H54 (cell line): ENCODE results near the gene KIF22.

Experiments used
- DNase-seq: peaks from one replicate; pipeline ENCODE4 v3.0.0; 2011; ENCODE audit warnings: low spot score, mixed read lengths; ENCODE audit not compliant: insufficient read length
- FAIRE-seq: peaks from 3 replicates; lab custom pipeline; 2011; peaks lifted over from hg19 to GRCh38; lab: Jason Lieb, UNC
- POLR2A ChIP-seq: IDR thresholded peaks from 2 replicates; pipeline ENCODE4 v1.6.1; 2011; ENCODE audit warnings: low read depth, mild to moderate bottlenecking, low read length

The KIF22 gene

DNA sequence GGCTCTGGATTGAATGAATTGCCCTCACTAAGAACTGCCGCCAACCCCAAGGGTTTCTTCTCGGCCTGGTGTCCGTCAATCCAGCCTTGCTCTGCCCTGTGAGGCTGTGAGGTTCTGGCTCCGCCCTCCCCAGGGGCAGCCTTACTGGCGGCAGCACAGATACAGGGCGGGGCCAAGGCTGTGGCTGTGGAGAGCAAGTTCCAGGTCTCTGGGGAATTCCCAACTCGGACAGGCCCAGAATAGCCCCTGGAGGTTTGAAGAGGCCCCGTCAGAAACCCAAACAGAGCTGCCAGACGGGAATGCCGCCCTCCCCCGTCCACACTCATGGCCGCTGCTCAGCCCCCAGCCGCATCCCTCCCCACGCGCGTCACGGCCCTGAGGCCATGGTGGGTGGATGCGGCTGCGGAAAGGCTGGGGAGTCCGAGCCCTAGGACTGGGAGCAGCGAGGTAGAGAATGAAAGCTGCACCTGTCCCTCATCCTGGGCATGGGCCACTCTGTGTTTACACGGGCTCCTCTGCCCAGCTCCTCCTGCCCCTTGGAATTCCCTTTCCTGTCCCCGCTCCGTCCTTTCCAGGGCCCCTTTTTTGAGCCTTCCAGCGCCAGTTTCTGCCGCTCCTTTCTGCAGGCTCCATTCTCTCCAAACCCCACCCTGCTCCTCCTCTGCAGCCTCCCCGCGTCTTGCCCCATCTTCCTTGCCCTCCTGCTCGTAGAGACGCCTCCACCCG is 20.8 kb downstream of the KIF22 start:
- DNase-seq: peak; percentile 94
- peak; percentile 67 for TF ChIP-seq POLR2A
- peak; percentile 73 for FAIRE-seq

DNA sequence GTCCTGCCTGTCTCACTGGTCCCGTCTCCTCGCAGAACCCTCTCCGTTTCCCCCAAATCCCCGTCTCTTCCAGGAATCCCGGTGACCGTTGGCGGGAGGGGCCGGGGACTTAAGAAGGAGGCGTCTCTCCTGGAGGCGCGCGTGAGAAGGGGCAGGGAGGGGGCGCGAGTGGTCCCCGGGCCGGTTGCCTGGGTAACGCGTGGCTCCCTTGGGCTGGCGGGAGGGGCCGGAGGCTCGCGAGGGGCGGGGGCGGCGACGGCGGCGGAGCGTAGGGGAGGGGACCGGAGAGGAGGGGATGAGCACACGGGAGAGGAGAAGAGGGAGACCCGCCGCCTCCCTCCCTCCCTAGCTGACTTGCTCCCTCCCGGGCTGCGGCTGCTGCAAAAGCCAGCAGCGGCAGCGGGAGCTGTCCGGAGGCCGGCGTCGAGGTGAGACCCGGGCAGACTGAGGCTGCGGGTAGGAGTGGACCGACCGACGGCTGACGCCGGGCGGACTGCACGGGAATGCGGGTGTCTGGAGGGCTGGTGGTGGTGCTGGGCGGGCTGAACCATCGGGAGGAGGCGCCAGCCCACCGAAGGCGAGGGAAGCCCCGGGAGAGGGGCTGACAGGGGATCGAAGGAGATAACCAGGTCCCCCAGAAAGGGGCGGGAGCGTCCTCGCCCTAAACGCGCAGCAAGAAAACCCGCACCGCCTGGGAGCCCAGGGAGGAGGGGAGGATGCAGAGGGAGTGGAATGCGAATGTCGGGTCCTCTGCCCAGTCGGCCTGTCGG is 21.5 kb downstream of the KIF22 start, which contains the start of gene PRRT2:
Gene PRRT2 (plus strand): TSS at position 298 of the 770 bp plus-strand sequence. CDS start 862 bp downstream, outside the sequence.
- TF ChIP-seq POLR2A: peak; percentile 46
- DNase-seq: no peak
- no peak for FAIRE-seq

DNA sequence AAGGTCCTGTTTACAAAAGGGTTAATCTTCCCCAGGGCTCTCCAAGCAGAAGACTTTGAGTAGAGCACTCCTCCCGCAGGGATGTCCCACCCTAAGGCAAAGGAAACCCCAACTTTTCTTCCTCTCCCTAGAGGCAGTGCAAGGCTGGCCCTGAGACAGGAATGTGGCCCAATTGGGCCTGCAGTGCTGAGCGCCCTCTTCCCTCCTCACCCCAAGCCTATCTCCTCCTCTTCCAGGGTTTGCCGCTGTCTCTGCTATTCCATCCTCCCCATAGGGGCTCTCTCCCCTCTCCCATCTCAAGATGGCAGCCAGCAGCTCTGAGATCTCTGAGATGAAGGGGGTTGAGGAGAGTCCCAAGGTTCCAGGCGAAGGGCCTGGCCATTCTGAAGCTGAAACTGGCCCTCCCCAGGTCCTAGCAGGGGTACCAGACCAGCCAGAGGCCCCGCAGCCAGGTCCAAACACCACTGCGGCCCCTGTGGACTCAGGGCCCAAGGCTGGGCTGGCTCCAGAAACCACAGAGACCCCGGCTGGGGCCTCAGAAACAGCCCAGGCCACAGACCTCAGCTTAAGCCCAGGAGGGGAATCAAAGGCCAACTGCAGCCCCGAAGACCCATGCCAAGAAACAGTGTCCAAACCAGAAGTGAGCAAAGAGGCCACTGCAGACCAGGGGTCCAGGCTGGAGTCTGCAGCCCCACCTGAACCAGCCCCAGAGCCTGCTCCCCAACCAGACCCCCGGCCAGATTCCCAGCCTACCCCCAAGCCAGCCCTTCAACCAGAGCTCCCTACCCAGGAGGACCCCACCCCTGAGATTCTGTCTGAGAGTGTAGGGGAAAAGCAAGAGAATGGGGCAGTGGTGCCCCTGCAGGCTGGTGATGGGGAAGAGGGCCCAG is 22.4 kb downstream of the KIF22 start:
- FAIRE-seq: no peak

DNA sequence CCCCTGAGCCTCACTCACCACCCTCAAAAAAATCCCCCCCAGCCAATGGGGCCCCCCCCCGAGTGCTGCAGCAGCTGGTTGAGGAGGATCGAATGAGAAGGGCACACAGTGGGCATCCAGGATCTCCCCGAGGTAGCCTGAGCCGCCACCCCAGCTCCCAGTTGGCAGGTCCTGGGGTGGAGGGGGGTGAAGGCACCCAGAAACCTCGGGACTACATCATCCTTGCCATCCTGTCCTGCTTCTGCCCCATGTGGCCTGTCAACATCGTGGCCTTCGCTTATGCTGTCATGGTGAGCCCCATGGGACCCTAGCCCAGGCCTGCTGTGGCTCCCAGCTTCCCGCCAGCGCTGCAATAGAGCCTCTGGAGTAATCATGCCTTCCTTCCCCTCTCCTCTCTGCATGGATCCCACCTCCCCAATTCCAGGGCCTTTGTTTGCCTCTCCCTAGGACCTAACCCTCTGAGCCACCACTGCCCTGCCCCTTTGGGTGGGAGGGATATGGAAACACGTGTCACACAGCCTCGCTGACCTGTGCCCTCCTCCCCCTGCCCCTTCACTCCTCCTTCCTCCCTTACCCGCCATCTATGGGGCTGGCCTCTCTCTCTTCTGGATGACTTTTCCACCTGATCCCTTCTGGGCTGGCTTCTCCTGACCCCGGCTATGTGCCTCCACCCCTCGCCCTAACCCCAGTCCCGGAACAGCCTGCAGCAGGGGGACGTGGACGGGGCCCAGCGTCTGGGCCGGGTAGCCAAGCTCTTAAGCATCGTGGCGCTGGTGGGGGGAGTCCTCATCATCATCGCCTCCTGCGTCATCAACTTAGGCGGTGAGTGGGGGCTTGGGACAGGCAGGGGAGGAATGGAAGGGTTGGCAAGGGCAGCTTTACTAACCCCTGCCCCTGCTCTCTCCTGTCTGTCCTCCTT is 23.4 kb downstream of the KIF22 start:
- TF ChIP-seq POLR2A: no peak
- no peak for FAIRE-seq

More for the DNA sequence above, 22.4 kb downstream of the KIF22 start:
- no peak for DNase-seq
- no peak for TF ChIP-seq POLR2A

GRCh38 chr16:29814592-29814991 is 24.0 kb downstream of the KIF22 start:
- DNase-seq (no peak), FAIRE-seq (no peak)
- TF ChIP-seq POLR2A: no peak

More for the DNA sequence above, 23.4 kb downstream of the KIF22 start:
- no peak for DNase-seq

- TF ChIP-seq POLR2A: 0 out of 2 replicates have a peak, but pooled peaks have one; percentile 15
- DNase-seq: no peak
- no peak for FAIRE-seq
Observed at GRCh38 chr16:29815032-29815721, 24.6 kb downstream of the KIF22 start.

DNA sequence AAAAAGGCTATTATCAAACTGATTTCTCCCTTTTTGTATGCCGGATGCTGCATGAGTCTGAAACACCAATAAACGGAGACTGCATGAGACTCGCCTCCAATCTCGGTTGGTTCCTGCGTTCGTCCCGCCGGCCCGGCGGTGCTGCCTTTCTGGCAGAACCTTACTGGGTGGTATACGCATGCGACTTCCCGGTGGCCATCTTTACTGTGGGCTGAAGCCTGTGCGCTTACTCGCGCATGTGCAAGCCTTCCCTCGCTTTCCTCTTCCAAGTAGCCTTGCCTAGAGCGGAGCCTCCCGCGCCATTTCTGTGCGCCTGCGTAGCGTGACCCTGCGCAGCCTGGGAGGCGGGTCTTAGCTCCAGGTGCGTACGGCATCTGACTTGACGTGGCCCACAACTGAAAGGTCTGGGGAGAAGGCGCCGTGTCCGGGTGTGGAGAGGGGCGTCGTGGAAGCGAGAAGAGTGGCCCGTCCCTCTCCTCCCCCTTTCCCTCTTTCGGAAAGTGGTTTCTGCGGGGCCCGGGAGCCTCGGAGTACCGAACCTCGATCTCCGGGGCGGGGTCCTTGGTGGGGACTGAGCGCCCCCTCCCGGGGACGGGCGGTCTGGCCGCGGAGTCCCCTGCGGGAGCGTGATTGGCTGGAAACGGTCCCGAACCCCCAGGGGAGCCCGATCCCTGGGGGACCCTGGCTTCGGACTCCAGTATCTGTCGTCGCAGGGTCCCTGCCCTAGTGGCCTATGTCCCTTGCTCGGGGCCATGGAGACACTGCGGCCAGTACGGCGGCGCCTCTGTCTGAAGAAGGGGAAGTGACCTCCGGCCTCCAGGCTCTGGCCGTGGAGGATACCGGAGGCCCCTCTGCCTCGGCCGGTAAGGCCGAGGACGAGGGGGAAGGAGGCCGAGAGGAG is 25.5 kb downstream of the KIF22 start, which contains the start of gene PAGR1:
Gene PAGR1 (plus strand): TSS at position 360 of the 901 bp plus-strand sequence. CDS start 374 bp downstream, at position 734.
- TF ChIP-seq POLR2A: peak; percentile 74
- FAIRE-seq: peak; percentile 27
- DNase-seq: peak; percentile 91

DNA sequence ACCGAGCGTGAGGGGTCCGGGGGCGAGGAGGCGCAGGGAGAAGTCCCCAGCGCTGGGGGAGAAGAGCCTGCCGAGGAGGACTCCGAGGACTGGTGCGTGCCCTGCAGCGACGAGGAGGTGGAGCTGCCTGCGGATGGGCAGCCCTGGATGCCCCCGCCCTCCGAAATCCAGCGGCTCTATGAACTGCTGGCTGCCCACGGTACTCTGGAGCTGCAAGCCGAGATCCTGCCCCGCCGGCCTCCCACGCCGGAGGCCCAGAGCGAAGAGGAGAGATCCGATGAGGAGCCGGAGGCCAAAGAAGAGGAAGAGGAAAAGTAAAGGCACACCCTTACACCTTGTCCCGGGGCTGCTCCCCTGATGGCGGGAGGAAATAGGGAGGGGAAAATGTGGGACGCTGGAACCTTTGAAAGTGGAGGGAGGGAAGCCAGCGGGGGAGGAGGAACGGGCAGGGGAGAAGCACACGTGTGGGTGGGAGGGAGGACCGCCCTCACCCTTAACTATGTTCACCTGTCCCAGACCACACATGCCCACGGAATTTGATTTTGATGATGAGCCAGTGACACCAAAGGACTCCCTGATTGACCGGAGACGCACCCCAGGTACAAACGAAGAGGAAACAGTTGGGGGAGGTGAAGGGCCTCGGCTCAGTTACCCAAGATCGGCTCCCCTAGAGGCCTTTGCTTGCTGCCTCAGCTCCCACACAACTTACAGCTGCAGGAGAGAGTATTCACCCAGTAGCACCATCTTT is 26.3 kb downstream of the KIF22 start:
- DNase-seq (no peak), FAIRE-seq (no peak)
- TF ChIP-seq POLR2A: peak; percentile 52

DNA sequence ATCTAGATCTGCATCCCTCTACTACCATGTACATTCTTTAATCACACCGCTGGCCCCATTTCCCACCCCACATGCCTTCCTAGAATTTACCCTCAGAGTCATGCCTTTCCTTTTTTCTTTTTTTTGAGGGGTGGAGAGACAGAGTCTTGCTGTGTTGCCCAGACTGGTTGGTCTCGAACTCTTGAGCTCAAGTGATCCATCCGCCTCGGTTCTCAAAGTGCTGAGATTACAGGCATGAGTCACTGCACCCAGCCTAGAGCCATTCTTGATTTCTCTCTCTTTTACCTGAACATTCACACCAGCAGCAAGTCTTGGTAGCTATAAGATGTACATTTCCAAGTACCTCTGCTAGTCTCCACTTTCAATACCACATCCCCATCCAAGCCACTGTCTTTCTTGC is 27.5 kb downstream of the KIF22 start:
- TF ChIP-seq POLR2A: no peak
- DNase-seq: no peak
- no peak for FAIRE-seq

GRCh38 chr16:29819506-29819905 is 29.0 kb downstream of the KIF22 start:
- FAIRE-seq: no peak
- TF ChIP-seq POLR2A: no peak
- DNase-seq: no peak
